Neuronal stem cell (in vitro differentiated cells): ENCODE data around the gene NXNL2.

ENCODE experiments used
- DNase-seq: peaks from one replicate; pipeline ENCODE4 v3.0.0-alpha.2; 2013; ENCODE audit warnings: low spot score
- H2AFZ ChIP-seq: one replicate; pipeline ENCODE4 v1.6.1; 2013; ENCODE audit warnings: mild to moderate bottlenecking, low read length, inconsistent platforms
- H2AK5ac ChIP-seq: 2 replicates; pipeline ENCODE4 v1.6.1; 2013; ENCODE audit warnings: low read depth, mild to moderate bottlenecking, inconsistent platforms, low read length, moderate library complexity, mixed read lengths
- H2BK120ac ChIP-seq: 2 replicates; pipeline ENCODE4 v1.6.1; 2013; ENCODE audit warnings: low read depth, mild to moderate bottlenecking, inconsistent platforms, low read length, moderate library complexity, mixed read lengths
- H2BK12ac ChIP-seq: one replicate; pipeline ENCODE4 v1.6.1; 2013; ENCODE audit warnings: low read length, inconsistent platforms
- H2BK15ac ChIP-seq: 2 replicates; pipeline ENCODE4 v1.6.1; 2013; ENCODE audit warnings: mild to moderate bottlenecking, low read length, inconsistent platforms, mixed read lengths
- H2BK5ac ChIP-seq: one replicate; pipeline ENCODE4 v1.6.1; 2013; ENCODE audit warnings: inconsistent platforms, mild to moderate bottlenecking, low read length, moderate library complexity
- H3K14ac ChIP-seq: one replicate; pipeline ENCODE4 v1.6.1; 2013; ENCODE audit warnings: low read length, inconsistent platforms
- H3K18ac ChIP-seq: 2 replicates; pipeline ENCODE4 v1.6.1; 2013; ENCODE audit warnings: low read length, inconsistent platforms
- H3K23ac ChIP-seq: 2 replicates; pipeline ENCODE4 v1.6.1; 2013; ENCODE audit warnings: low read depth, mild to moderate bottlenecking, mixed read lengths, low read length, inconsistent platforms; ENCODE audit not compliant: poor library complexity
- H3K27ac ChIP-seq: replicated peaks from 3 replicates; pipeline ENCODE4 v1.5.1; 2013; ENCODE audit warnings: low read length, inconsistent platforms
- H3K27me3 ChIP-seq, 3 experiments: 2 replicates each; pipeline ENCODE4 v1.6.1; 2013; ENCODE audit warnings: low read length in 3 of 3, mild to moderate bottlenecking in 2 of 3, inconsistent platforms in 1 of 3, low read depth in 1 of 3, mixed read lengths in 1 of 3, moderate library complexity in 1 of 3; ENCODE audit not compliant: control insufficient read depth in 3 of 3, insufficient read depth in 3 of 3
- H3K36me3 ChIP-seq, 2 donors: replicated peaks in 1 of 2; 2 replicates each; pipeline ENCODE4 v1.6.1; 2013; ENCODE audit warnings: low read length in 2 of 2; ENCODE audit not compliant: control insufficient read depth in 2 of 2, insufficient read depth in 2 of 2
- H3K4ac ChIP-seq: 2 replicates; pipeline ENCODE4 v1.6.1; 2013; ENCODE audit warnings: inconsistent platforms, mild to moderate bottlenecking, low read length, moderate library complexity
- H3K4me1 ChIP-seq, 2 donors: 1 replicate in 1 of 2; 2 replicates in 1 of 2; pipeline ENCODE4 v1.6.1; 2013; ENCODE audit warnings: low read length in 2 of 2, low read depth in 1 of 2; ENCODE audit not compliant: control insufficient read depth in 2 of 2, insufficient read depth in 1 of 2
- H3K4me2 ChIP-seq: one replicate; pipeline ENCODE4 v1.6.1; 2013; ENCODE audit warnings: mild to moderate bottlenecking, low read length, inconsistent platforms; ENCODE audit not compliant: insufficient read depth, poor library complexity, severe bottlenecking
- H3K4me3 ChIP-seq, 2 donors: 2 replicates each; pipeline ENCODE4 v1.5.1; 2013; ENCODE audit warnings: low read length in 2 of 2, mild to moderate bottlenecking in 2 of 2, inconsistent platforms in 1 of 2, moderate library complexity in 1 of 2
- H3K79me1 ChIP-seq: one replicate; pipeline ENCODE4 v1.6.1; 2013; ENCODE audit warnings: low read depth, mild to moderate bottlenecking, inconsistent platforms, low read length, moderate library complexity
- H3K9ac ChIP-seq: one replicate; pipeline ENCODE4 v1.6.1; 2013; ENCODE audit warnings: mild to moderate bottlenecking, low read depth, low read length, inconsistent platforms; ENCODE audit not compliant: poor library complexity
- H3K9me3 ChIP-seq, 2 donors: replicated peaks in 1 of 2; 2 replicates each; pipeline versions ENCODE3 to v1.6.1; 2013; ENCODE audit warnings: low read length in 2 of 2, mild to moderate bottlenecking in 2 of 2, inconsistent platforms in 1 of 2, low read depth in 1 of 2, mixed read lengths in 1 of 2, moderate library complexity in 1 of 2; ENCODE audit not compliant: control insufficient read depth in 2 of 2, insufficient read depth in 1 of 2
- H4K8ac ChIP-seq: one replicate; pipeline ENCODE4 v1.6.1; 2013; ENCODE audit warnings: low read depth, mild to moderate bottlenecking, inconsistent platforms, low read length, moderate library complexity
- H4K91ac ChIP-seq: one replicate; pipeline ENCODE4 v1.6.1; 2013; ENCODE audit warnings: low read length, low read depth, mild to moderate bottlenecking, inconsistent platforms; ENCODE audit not compliant: poor library complexity
- WGBS, 2 donors: extraction: QIAGEN DNeasy Blood & Tissue Kit; methylation state at CpG; one replicate each; pipeline ENCODE4 v1.1.7; 2013; ENCODE audit warnings: missing lambda C conversion rate in 2 of 2, mixed read lengths in 1 of 2; ENCODE audit not compliant: insufficient read length in 2 of 2, insufficient replicate concordance in 1 of 2; ENCODE audit errors: extremely low coverage in 2 of 2; 5-methylcytosine and 5-hydroxymethylcytosine counted together

The NXNL2 gene

GRCh38 chr9:88527618-88528017 lies 7.4 kb upstream of the NXNL2 start:
- no peaks in the 10 kb centered on the region for H3K36me3 ChIP-seq
- peaks cover 0 to 17% (median 6%) of the 10 kb centered on the region in 3 experiments for H3K27me3 ChIP-seq
- H3K27ac ChIP-seq = no peak overlapping the region
- H4K8ac ChIP-seq = no peak overlapping the region
- no peak overlapping the region for H2BK120ac ChIP-seq
- H3K9me3 ChIP-seq = no peaks in the 10 kb centered on the region
- H3K4me3 ChIP-seq = no peak overlapping the region
- no peak overlapping the region for H3K4ac ChIP-seq
- H3K79me1 ChIP-seq = no peaks in the 10 kb centered on the region
- no peak overlapping the region for H3K18ac ChIP-seq
- H3K9ac ChIP-seq = no peak overlapping the region
- H3K4me1 ChIP-seq = peaks cover 0 to 2% of the 10 kb centered on the region in 2 donors
- H2AFZ ChIP-seq = no peak overlapping the region
- no peak overlapping the region for H2BK15ac ChIP-seq
- no peak overlapping the region for H3K14ac ChIP-seq
- no peak overlapping the region for H3K4me2 ChIP-seq
- no peak overlapping the region for H2BK12ac ChIP-seq
- no CpG with 5 or more reads among the region's 7 CpGs for WGBS, 2 donors
- no peak overlapping the region for H2AK5ac ChIP-seq
- H3K23ac ChIP-seq = no peak overlapping the region
- DNase-seq = no peak
- no peak overlapping the region for H4K91ac ChIP-seq
- no peak overlapping the region for H2BK5ac ChIP-seq

GRCh38 chr9:88528080-88528790 lies 6.7 kb upstream of the NXNL2 start:
- WGBS, 2 donors = no CpG with 5 or more reads among the region's 6 CpGs
- H4K8ac ChIP-seq = no peak overlapping the region
- DNase-seq = no peak
- H3K4ac ChIP-seq = no peak overlapping the region
- no peak overlapping the region for H2BK120ac ChIP-seq
- no peak overlapping the region for H2BK12ac ChIP-seq
- H3K4me2 ChIP-seq = no peak overlapping the region
- H2AK5ac ChIP-seq = no peak overlapping the region
- no peak overlapping the region for H3K23ac ChIP-seq
- no peak overlapping the region for H3K14ac ChIP-seq
- no peak overlapping the region for H2BK15ac ChIP-seq
- H3K9ac ChIP-seq = no peak overlapping the region
- H3K9me3 ChIP-seq = peaks cover 0 to 4% of the 10 kb centered on the region in 2 donors
- no peak overlapping the region for H4K91ac ChIP-seq
- H3K4me3 ChIP-seq = no peak overlapping the region
- H2BK5ac ChIP-seq = no peak overlapping the region
- peaks cover 0 to 23% (median 12%) of the 10 kb centered on the region in 3 experiments for H3K27me3 ChIP-seq
- H3K27ac ChIP-seq = no peak overlapping the region
- H3K79me1 ChIP-seq = no peaks in the 10 kb centered on the region
- H3K4me1 ChIP-seq = peaks cover 0 to 2% of the 10 kb centered on the region in 2 donors
- H3K18ac ChIP-seq = no peak overlapping the region
- no peak overlapping the region for H2AFZ ChIP-seq
- H3K36me3 ChIP-seq = no peaks in the 10 kb centered on the region

GRCh38 chr9:88529496-88529895 lies 5.5 kb upstream of the NXNL2 start:
- Histone ChIP-seq H3K9ac (no peak overlapping the region), H3K27ac (no peak overlapping the region), H3K27me3 (peaks cover 2 to 32% (median 21%) of the 10 kb centered on the region in 3 experiments), H2BK15ac (no peak overlapping the region), H2BK120ac (no peak overlapping the region), H3K18ac (no peak overlapping the region), H3K79me1 (no peaks in the 10 kb centered on the region), H2AFZ (no peak overlapping the region), H3K4me2 (no peak overlapping the region), H3K36me3 (no peaks in the 10 kb centered on the region), H4K91ac (no peak overlapping the region), H3K9me3 (peaks cover 0 to 5% of the 10 kb centered on the region in 2 donors), H3K4me3 (no peak overlapping the region), H3K4ac (no peak overlapping the region), H2BK12ac (no peak overlapping the region), H2AK5ac (no peak overlapping the region), H2BK5ac (no peak overlapping the region), H3K23ac (no peak overlapping the region), H3K4me1 (peaks cover 0 to 2% of the 10 kb centered on the region in 2 donors), H3K14ac (no peak overlapping the region), H4K8ac (no peak overlapping the region)
- no CpG with 5 or more reads among the region's 6 CpGs for WGBS, 2 donors
- DNase-seq = no peak

GRCh38 chr9:88530051-88530450 lies 4.9 kb upstream of the NXNL2 start:
- Histone ChIP-seq H3K36me3 (no peaks in the 10 kb centered on the region), H4K8ac (no peak overlapping the region), H2AK5ac (no peak overlapping the region), H2BK12ac (no peak overlapping the region), H3K14ac (no peak overlapping the region), H3K27ac (no peak overlapping the region), H2BK5ac (no peak overlapping the region), H3K4me2 (no peak overlapping the region), H3K79me1 (peaks cover under 1% of the 10 kb centered on the region), H3K18ac (no peak overlapping the region), H3K9me3 (peaks cover 0 to 5% of the 10 kb centered on the region in 2 donors), H2AFZ (no peak overlapping the region), H2BK15ac (no peak overlapping the region), H3K4ac (no peak overlapping the region), H2BK120ac (no peak overlapping the region), H3K4me3 (no peak overlapping the region), H3K27me3 (peaks cover 2 to 33% (median 22%) of the 10 kb centered on the region in 3 experiments), H3K9ac (no peak overlapping the region), H3K4me1 (peaks cover 0 to 2% of the 10 kb centered on the region in 2 donors), H3K23ac (no peak overlapping the region), H4K91ac (no peak overlapping the region)
- DNase-seq = no peak
- no CpG with 5 or more reads among the region's 1 CpG for WGBS, 2 donors
